Measurements from ENCODE around the gene ACTR3C. TPM values are rescaled to one million over a fixed set of nuclear protein-coding genes. Genes with fewer than 3 reads are reported as not detected.
"Not testable (repeated sequence)": the region's sequence is repeated elsewhere in the genome, so short reads cannot be mapped to it uniquely, and the experiment has no call there.

ACTR3C gene
- total RNA-seq, 4 donors from 2014 or later = 5.5 to 12.3 (median 9.4) TPM

DNA sequence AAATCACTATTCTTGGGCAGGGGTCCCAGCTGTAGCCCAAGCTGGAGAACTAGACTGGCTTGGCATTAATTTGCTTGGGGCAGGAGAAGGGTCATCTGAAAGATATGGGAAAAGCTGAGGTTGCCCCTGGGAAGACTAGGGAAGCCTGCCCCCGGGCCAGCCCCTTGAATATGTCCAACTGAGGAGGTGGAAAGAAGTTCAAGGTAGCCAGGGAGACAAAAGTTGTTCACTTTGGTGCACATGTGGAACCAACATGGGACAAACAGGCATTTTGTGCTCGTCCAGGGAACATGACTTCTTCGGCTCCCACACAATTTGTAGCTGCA is 1.6 kb downstream of the ACTR3C start:
- TF ChIP-seq, protein P1, sequence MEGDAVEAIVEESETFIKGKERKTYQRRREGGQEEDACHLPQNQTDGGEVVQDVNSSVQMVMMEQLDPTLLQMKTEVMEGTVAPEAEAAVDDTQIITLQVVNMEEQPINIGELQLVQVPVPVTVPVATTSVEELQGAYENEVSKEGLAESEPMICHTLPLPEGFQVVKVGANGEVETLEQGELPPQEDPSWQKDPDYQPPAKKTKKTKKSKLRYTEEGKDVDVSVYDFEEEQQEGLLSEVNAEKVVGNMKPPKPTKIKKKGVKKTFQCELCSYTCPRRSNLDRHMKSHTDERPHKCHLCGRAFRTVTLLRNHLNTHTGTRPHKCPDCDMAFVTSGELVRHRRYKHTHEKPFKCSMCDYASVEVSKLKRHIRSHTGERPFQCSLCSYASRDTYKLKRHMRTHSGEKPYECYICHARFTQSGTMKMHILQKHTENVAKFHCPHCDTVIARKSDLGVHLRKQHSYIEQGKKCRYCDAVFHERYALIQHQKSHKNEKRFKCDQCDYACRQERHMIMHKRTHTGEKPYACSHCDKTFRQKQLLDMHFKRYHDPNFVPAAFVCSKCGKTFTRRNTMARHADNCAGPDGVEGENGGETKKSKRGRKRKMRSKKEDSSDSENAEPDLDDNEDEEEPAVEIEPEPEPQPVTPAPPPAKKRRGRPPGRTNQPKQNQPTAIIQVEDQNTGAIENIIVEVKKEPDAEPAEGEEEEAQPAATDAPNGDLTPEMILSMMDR (IDR thresholded peaks at IDR 0.05) = no peak
- H3K4me3 ChIP-seq (ENCODE audit: low read depth, poor library complexity, severe bottlenecking) = no peak overlapping the region
- intact Hi-C loops (cut with DNase I; ENCODE audit: low total_unique reads) = no loop called here
- DNase-seq (ENCODE audit: low spot score in 2 of 2) = peak in 1 of 2 donors; percentile 62
- WGBS, 2 donors = 83 to 85% methylated on average over 3 of the region's 3 CpGs

DNA sequence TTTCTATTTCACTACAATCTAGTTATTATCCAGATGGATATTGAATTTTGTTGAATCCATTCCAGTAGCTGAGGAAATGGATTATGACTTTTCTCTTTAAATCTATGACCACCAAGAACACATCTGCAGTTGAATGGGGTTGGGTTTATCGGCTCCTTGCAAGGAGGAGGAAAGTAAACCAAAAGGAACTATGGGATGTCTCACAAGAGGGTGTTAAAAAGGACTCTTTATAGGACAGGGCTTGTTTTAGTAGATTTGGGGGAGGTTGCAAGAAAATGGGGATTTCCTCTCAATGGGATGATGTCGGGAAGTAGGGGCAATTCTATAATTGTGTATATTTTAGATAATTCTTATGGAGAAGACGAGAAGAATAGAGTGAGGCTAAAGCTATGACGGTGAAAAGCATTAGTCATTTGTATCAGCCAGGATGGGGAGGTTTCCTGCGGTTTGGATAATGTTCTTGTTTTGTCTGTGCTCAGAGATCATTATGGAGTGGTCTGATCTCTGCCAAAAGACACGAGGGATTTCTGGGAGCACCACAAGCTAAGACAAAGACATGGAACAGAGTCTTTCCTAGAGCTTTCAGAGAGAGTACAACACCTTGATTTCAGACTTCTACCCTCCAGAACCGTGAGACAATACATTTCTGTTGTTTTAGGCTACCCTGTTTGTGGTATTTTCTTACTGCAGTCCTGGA is 5.4 kb downstream of the ACTR3C start:
- DNase-seq (ENCODE audit: low spot score in 2 of 2) = no peak
- 47 to 54% methylated on average over 7 of the region's 7 CpGs for WGBS, 2 donors
- intact Hi-C loops (cut with DNase I; ENCODE audit: low total_unique reads) = no loop called here
- no peak overlapping the region for H3K4me3 ChIP-seq (ENCODE audit: low read depth, poor library complexity, severe bottlenecking)
- no peak for TF ChIP-seq POLR2A (IDR thresholded peaks at IDR 0.05)
- TF ChIP-seq, protein P1 (IDR thresholded peaks at IDR 0.05) = no peak

DNA sequence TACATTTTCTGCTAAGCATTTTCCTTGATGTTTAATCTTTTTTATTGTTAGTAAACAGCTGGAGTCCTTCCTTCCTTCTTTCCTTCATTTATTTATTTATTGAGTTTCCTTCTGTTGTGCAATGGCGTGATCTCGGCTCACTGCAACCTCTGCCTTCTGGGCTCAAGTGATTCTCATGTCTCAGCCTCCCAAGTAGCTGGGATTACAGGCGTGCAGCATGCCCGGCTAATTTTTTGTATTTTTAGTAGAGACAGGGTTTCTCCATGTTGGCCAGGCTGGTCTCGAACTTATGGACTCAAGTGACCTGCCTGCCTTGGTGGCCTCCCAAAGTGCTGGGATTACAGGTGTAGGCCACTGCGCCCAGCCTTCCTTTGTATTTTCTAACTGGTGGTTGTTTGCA is 6.4 kb downstream of the ACTR3C start:
- H3K4me3 ChIP-seq (ENCODE audit: low read depth, poor library complexity, severe bottlenecking); intact Hi-C loops (cut with DNase I; ENCODE audit: low total_unique reads); DNase-seq (ENCODE audit: low spot score in 2 of 2): not testable (repeated sequence)
- WGBS, 2 donors = 91 to 92% methylated on average over 6 of the region's 6 CpGs

DNA sequence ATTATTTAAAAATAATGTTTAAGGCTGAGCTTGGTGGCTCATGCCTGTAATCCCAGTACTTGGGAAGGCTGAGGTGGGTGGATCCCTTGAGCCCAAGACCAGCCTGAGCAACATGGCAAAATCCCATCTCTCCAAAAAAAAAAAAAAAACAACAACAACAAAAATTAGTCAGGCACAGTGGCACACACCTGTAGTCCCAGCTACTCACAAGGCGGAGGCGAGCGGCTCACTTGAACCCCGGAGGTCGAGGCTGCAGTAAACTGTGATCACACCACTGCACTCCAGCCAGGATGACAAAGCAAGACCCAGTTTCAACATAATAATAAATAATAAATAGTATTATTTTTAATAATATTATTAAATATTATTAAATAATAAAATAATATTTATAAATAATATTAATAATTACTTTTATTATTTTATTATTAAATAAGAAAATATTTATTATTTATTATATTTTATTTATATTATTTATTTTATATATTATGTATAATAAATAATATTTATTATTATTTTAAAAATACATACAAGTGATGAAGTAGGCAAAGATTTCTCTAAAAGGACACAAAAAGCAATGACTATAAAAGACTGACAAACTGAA is 8.6 kb downstream of the ACTR3C start:
- 95 to 96% methylated on average over 5 of the region's 5 CpGs for WGBS, 2 donors
- no peak for TF ChIP-seq POLR2A (IDR thresholded peaks at IDR 0.05)
- TF ChIP-seq, protein P1 (IDR thresholded peaks at IDR 0.05) = no peak
- no peak overlapping the region for H3K4me3 ChIP-seq (ENCODE audit: low read depth, poor library complexity, severe bottlenecking)
- DNase-seq (ENCODE audit: low spot score in 2 of 2) = no peak
- intact Hi-C loops (cut with DNase I; ENCODE audit: low total_unique reads) = no loop called here

DNA sequence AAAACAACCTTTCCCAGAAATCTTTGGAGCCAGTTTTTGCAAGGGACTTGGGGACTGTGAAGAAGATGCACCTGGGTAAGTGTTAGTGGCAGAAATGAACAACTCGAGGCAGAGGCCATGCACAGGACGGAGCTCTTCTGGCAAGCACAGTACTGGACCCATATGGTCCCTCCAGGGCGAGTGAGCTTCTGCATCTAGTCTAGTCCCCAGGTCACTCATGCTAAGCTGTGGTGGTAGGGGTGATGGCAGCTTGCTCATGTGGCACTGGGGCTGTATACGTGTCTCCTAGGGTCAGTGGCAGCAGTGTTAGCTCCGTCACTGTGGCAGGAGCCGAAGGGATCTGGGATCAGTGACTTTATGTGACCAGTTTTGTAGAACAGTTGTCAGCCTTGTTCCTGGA is 9.5 kb downstream of the ACTR3C start:
- no peak for TF ChIP-seq POLR2A (IDR thresholded peaks at IDR 0.05)
- TF ChIP-seq, protein P1 (IDR thresholded peaks at IDR 0.05) = no peak
- 91 to 97% methylated on average over 6 of the region's 6 CpGs for WGBS, 2 donors
- intact Hi-C loops (cut with DNase I; ENCODE audit: low total_unique reads) = no loop called here
- H3K4me3 ChIP-seq (ENCODE audit: low read depth, poor library complexity, severe bottlenecking) = no peak overlapping the region
- DNase-seq (ENCODE audit: low spot score in 2 of 2) = no peak

DNA sequence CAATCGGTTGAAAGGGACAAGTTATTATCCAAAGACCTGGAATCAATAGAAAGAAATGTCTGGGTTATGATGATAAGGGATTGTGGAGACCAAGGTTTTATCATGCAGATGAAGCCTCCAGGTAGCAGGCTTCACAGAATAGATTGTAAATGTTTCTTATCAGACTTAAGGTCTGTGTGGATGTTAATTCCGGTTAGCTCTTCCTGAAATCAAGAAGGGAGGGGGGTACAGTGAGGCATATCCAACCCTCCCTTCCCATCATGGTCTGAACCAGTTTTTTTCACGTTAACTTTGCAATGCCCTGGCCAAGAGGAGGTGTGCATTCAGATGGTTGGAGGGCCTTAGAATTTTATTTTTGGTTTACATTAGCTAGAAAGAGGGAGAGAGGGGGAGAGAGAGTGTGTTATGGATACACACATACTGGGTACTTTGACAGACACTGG is 10.0 kb downstream of the ACTR3C start:
- H3K4me3 ChIP-seq (ENCODE audit: low read depth, poor library complexity, severe bottlenecking) = no peak overlapping the region
- WGBS, 2 donors = 76 to 77% methylated on average over 3 of the region's 3 CpGs
- intact Hi-C loops (cut with DNase I; ENCODE audit: low total_unique reads) = no loop called here
- TF ChIP-seq, protein P1 (IDR thresholded peaks at IDR 0.05) = no peak
- no peak for TF ChIP-seq POLR2A (IDR thresholded peaks at IDR 0.05)
- DNase-seq (ENCODE audit: low spot score in 2 of 2) = no peak

DNA sequence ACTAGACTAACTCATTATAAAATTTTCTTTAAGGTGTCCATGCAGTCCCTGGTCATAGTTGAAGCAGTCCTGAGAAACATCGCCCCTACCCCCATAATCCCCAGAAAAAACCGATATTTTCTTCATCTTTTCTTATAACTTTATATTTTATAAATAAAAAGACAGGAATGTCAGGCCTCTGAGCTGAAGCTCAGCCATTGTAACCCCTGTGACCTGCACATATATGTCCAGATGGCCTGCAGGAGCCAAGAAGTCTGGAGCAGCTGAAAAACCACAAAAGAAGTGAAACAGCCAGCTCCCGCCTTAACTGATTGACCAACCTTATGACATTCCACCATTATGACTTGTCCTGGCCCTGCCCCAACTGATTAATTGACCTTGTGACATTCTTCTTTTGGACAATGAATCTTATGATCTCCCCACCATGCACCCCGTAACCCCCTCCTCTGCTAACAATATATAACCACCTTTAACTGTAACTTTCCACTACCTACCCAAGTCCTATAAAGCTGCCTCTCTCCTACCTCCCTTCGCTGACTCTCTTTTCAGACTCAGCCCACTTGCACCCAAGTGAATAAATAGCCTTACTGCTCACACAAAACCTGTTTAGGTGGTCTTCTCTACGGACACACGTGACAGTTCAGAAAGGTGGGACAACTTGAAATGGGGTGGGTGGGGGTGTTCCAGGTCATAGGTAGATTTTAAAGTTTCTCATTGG is 10.5 kb downstream of the ACTR3C start:
- H3K4me3 ChIP-seq (ENCODE audit: low read depth, poor library complexity, severe bottlenecking); intact Hi-C loops (cut with DNase I; ENCODE audit: low total_unique reads); DNase-seq (ENCODE audit: low spot score in 2 of 2): not testable (repeated sequence)
- 82 to 91% methylated on average over 7 of the region's 7 CpGs for WGBS, 2 donors
